AG04449 (cell line): Measurements from ENCODE around the gene RAB11FIP3.
"Not testable (repeated sequence)": the region's sequence is repeated elsewhere in the genome, so short reads cannot be mapped to it uniquely, and the experiment has no call there.

Experiments used
- CTCF ChIA-PET: fragments of 350-600 bp; formaldehyde crosslinking; extraction: SDS; loops from one replicate; lab custom pipeline; 2021; ENCODE audit warnings: antibody characterized with exemption; lab: Yijun Ruan, JAX
- POLR2A ChIA-PET: fragments of 400-600, 350-600 bp; formaldehyde crosslinking; extraction: SDS; loops from one replicate; lab custom pipeline; 2020; ENCODE audit warnings: antibody characterized with exemption, inconsistent platforms; lab: Yijun Ruan, JAX
- DNase-seq: peaks from one replicate; pipeline ENCODE4 v3.0.0-alpha.2; 2010; ENCODE audit warnings: low read depth, low spot score
- H3K4me3 ChIP-seq: 2 replicates; pipeline ENCODE4 v1.5.1; 2011; ENCODE audit warnings: low read depth, mild to moderate bottlenecking, control low read depth, low read length
- TF ChIP-seq, protein P1 (sequence below): IDR thresholded peaks from one replicate; pipeline ENCODE4 v1.5.1; 2011; ENCODE audit warnings: mild to moderate bottlenecking, moderate library complexity, low read length, control low read depth, inconsistent platforms; ENCODE audit not compliant: insufficient read depth; ENCODE audit errors: missing control alignments

The RAB11FIP3 gene

DNA sequence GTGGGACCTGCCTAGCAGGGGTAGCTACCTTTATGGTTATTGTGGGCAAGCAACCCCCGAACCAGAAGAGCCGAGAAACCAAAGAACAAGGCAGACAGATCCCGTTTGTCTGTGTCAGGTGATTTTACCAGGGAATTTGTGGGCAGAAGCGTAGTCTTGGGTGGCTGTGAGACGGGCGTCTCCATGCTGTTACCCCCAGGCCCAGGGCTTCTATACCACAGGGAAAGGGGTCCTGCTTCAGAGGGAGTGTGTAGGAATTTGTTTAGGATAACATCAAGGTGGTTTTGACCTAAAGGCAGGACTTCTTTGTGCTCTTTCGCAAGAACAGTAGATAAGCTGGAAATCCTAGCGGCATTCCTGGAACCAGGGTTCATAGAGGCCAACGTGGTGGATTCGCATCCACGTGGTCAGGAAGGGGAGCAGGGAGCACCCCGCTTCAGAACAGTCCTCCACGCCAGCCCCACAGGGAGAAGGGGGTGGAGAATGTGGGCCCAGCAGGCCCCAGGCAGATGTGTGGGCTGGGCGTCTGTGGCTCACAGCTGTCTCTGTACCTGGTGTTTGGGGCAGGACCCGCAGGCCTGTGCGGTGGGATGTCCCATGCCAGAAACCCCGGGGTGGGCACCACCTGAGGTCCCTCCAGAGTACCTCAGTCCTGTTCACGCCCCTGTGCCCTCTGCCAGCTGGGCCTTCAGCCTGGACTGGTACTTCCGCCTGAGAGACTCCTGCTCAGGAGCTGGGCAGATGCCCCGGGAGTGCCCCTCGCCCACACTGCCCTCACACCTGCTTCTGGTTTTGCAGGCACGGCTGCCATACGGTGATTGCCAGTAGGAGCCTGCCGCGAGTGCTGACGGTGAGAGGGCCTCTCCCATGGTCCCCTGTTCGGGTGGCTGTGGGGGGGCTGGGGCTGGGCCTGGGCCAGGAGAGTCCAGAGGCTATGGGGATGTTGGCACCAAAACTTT, 19.6 kb upstream of the RAB11FIP3 start:
- ChIA-PET CTCF (no interaction called here), POLR2A (interaction anchor here (0.6 kb wide), 1 partner anchor 178 kb away, joined by 6 read pairs; no protein-coding TSS in a partner anchor)

DNA sequence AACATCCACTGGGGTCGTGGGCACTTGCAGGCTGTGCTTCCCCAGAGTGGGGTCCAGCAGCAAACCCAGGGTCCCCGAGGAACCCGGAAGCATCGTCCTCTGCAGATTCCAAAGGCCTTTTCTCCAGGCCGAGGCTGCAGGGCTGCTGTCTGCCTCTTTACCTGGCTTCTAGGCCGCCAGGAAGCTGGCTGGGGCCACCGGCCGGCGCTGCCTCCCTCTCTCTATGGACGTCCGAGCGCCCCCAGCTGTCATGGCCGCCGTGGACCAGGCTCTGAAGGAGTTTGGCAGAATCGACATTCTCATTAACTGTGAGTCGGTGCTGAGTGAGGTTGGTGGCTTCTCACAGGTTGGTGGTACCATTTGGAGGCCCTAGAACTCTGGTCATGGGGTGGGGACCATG, 18.2 kb upstream of the RAB11FIP3 start:
- POLR2A ChIA-PET = no interaction called here

More for the DNA sequence above, 19.6 kb upstream of the RAB11FIP3 start:
- no peak overlapping the region for H3K4me3 ChIP-seq
- DNase-seq = no peak
- TF ChIP-seq, protein P1, sequence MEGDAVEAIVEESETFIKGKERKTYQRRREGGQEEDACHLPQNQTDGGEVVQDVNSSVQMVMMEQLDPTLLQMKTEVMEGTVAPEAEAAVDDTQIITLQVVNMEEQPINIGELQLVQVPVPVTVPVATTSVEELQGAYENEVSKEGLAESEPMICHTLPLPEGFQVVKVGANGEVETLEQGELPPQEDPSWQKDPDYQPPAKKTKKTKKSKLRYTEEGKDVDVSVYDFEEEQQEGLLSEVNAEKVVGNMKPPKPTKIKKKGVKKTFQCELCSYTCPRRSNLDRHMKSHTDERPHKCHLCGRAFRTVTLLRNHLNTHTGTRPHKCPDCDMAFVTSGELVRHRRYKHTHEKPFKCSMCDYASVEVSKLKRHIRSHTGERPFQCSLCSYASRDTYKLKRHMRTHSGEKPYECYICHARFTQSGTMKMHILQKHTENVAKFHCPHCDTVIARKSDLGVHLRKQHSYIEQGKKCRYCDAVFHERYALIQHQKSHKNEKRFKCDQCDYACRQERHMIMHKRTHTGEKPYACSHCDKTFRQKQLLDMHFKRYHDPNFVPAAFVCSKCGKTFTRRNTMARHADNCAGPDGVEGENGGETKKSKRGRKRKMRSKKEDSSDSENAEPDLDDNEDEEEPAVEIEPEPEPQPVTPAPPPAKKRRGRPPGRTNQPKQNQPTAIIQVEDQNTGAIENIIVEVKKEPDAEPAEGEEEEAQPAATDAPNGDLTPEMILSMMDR = no peak

DNA sequence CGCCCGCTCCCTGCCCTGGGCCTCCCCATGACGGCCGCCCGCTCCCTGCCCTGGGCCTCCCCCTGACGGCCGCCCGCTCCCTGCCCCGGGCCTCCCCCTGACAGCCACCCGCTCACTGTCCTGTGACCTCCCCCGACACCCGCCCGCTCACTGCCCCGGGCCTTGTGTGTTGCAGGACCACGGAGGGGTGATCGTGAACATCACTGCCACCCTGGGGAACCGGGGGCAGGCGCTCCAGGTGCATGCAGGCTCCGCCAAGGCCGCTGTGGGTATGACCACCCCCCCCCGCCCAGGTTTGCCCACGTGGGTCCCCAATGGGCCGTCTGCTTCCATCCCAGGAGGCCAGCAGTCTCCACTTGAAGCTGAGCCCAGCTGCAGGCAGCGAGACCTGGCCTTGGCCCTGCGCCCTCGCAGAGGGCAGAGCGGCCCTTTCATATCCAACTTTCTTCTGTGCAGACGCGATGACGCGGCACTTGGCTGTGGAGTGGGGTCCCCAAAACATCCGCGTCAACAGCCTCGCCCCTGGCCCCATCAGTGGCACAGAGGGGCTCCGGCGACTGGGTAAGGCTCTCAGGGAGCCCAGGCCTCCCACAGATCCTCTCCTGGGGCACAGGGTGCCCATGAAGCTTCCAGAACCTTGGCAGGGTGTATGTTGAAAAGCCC, 14.8 kb upstream of the RAB11FIP3 start:
- ChIA-PET POLR2A (no interaction called here), CTCF (no interaction called here)
- DNase-seq = no peak
- TF ChIP-seq, protein P1 = no peak
- H3K4me3 ChIP-seq = no peak overlapping the region

More for the DNA sequence above, 18.2 kb upstream of the RAB11FIP3 start:
- no peak overlapping the region for H3K4me3 ChIP-seq
- CTCF ChIA-PET = no interaction called here
- no peak for DNase-seq
- TF ChIP-seq, protein P1 = no peak

DNA sequence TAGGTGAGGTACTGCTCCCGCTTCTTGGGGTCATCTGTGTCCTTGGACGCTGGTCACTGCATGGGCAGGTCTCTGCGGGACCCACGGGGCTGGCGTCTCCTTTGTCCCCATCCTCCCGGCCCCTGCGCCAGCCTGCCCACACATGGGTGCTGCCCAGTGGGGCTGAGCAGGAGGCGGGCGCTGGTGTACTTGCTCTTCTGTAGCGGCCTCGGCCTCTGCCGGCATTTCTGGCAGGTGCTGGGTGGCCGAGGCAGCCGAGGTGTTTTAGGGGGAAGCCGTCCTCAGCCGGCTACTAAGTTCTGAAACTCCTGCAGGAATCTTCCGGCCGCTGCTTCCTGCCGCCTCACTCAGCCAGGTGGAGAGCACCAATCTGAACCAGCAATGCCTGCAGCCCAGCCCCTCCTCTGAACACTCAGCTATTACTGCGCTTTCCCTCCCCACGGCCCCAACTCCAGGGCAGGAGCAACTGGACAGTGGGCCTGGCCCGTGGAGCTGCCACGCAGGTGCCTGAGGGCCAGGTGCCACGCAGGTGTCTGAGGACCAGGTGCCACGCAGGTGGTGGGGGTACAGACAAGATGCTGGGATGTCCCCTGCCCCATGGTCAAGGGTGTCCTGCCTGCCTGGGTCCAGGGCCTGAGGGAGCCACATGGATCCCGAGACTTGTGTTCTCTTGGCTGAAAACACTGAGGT, 13.7 kb upstream of the RAB11FIP3 start:
- no peak for DNase-seq
- TF ChIP-seq, protein P1 = no peak
- ChIA-PET POLR2A (no interaction called here), CTCF (no interaction called here)
- H3K4me3 ChIP-seq = no peak overlapping the region

DNA sequence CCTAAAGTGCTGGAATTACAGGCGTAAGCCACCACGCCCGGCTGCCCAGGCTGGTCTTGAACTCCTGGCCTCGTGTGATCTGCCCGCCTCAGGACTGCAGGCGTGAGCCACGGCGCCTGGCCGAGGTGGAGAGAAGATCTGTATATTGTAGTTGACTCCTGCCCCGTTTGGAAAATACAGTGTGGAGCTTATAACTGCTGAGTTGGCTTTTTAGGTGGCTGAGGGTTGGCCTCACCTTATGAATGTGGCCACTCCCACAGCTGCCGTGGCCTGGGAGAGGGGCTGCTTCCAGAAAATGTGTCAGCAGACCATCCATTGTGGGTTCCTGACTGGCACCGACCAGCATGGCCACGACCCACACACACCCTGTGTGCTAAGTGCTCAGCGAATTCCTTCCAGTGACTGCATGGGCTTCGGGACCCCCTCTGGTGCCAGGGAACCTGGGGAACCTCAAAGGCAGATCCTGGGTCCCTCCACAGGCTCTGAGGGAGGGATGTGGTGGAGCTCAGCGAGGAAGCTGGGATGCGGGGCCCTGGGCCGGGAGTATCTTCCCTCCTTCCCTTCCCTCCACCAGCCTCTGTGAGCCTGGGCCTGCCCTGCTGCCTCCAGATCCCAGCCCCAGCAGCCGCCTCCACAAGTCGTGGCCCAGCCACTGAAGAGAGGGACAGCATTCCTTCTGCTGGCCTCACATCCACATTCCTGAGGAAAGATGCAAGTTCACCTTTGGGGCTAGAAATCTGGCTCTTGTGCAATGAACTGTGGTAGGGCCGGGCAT, 10.9 kb upstream of the RAB11FIP3 start:
- ChIA-PET POLR2A (interaction anchor here (1.3 kb wide), 1 partner anchor 10 kb away, joined by 5 read pairs; no protein-coding TSS in a partner anchor), CTCF (interaction anchor here (1.0 to 1.4 kb wide), 2 partner anchors 9 to 12 kb away, joined by 4 to 5 read pairs; no protein-coding TSS in a partner anchor)
- TF ChIP-seq, protein P1 = no peak
- H3K4me3 ChIP-seq = no peak overlapping the region
- no peak for DNase-seq

DNA sequence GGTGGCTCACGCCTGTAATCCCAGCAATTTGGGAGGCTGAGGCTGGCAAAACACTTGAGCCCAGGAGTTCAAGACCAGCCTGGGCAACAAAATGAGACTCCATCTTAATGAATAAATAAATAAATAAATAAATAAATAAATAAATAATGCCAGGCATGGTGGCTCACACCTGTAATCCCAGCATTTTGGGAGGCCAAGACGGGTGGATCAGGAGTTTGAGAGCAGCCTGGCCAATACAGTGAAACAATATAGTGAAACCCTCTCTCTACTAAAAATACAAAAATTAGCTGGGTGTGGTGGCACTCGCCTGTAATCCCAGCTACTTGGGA, 10.3 kb upstream of the RAB11FIP3 start:
- H3K4me3 ChIP-seq, CTCF ChIA-PET, POLR2A ChIA-PET, DNase-seq: not testable (repeated sequence)

DNA sequence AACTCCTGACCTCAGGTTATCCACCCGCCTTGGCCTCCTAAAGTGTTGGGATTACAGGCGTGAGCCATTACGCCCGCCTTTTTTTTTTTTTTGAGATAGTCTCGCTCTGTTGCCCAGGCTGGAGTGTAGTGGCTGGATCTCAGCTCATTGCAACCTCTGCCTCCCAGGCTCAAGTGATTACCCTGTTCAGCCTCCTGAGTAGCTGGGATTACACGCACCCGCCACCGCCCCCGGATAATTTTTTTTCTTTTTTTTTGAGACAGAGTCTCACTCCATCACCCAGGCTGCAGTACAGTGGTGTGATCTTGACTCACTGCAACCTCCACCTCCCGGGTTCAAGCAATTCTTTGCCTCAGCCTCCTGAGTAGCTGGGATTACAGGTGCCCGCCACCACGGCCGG, 3.3 kb upstream of the RAB11FIP3 start:
- DNase-seq, CTCF ChIA-PET: not testable (repeated sequence)
- POLR2A ChIA-PET = interaction anchor here (0.6 kb wide), 1 partner anchor 253 kb away, joined by 3 read pairs; the partner anchor contains the start of gene RHBDL1

More for the DNA sequence above, 3.3 kb upstream of the RAB11FIP3 start:
- not testable (repeated sequence) for H3K4me3 ChIP-seq
